Measurements from ENCODE around the gene LYZL1.
"Not testable (repeated sequence)": the region's sequence is repeated elsewhere in the genome, so short reads cannot be mapped to it uniquely, and the experiment has no call there.

The LYZL1 gene

DNA sequence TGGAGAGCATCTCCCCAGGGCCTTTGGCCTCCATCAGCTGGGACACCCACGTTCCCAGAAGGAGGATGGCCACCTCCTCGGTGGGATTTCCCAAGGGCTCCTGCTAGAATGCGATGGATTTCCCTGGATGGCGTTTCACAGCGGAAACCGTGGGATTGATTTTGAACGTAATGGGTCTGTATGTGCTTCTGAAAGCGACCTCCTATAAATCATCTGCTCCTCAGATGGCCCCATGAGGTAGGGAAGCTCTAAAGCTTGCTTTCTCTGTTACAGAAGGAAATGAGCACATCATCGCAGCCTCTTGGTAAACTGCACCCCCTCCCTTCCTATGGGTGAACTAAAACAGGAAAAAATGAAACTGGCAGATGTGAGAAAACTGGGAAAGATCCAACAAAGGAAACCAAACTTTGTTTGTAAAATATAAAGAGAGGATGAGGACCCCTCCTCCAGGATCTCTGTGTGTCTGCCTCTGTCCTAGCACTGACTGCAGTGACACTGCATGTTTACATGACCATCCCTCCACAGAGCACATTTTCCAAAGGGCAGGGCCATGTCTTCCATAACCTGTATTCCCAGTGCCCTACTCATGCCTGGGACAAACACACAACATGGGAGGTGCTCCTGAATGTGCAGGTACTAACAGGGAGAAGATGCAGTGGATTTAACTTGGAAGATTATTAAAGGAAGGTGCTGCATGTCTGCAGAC, 57.6 kb downstream of the LYZL1 start:
- Mint-ChIP-seq H3K9me3 (peaks cover 6% of the 10 kb centered on the region), H3K4me1 (ENCODE audit: low read depth) (peaks cover 1% of the 10 kb centered on the region), H3K4me3 (no peak overlapping the region), H3K27me3 (ENCODE audit: low read depth) (peaks cover 7% of the 10 kb centered on the region), H3K27ac (no peak overlapping the region), H3K36me3 (ENCODE audit: low read depth) (no peaks in the 10 kb centered on the region)

DNA sequence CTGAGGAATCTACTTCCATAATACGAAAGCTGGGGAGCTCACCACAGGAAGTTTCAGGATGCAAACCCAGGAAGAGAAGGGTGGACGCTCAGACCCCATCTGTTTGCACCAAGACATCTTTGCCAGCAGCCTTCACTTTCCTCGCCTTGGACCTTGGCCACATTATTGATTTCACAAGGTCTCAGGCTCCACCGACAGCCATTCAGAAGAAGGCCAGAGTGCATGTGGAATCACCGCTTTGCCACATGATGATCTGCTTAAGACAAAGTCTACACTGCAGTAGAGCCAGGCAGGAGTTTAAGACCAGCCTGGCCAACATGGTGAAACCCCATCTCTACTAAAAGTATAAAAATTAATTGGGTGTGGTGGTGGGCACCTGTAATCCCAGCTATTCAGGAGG, 60.0 kb downstream of the LYZL1 start:
- no peak overlapping the region for H3K27ac Mint-ChIP-seq
- H3K9me3 Mint-ChIP-seq = no peaks in the 10 kb centered on the region
- H3K4me3 Mint-ChIP-seq = no peak overlapping the region
- H3K27me3 Mint-ChIP-seq (ENCODE audit: low read depth) = peaks cover 7% of the 10 kb centered on the region
- no peaks in the 10 kb centered on the region for H3K36me3 Mint-ChIP-seq (ENCODE audit: low read depth)
- H3K4me1 Mint-ChIP-seq (ENCODE audit: low read depth) = peaks cover 1% of the 10 kb centered on the region

DNA sequence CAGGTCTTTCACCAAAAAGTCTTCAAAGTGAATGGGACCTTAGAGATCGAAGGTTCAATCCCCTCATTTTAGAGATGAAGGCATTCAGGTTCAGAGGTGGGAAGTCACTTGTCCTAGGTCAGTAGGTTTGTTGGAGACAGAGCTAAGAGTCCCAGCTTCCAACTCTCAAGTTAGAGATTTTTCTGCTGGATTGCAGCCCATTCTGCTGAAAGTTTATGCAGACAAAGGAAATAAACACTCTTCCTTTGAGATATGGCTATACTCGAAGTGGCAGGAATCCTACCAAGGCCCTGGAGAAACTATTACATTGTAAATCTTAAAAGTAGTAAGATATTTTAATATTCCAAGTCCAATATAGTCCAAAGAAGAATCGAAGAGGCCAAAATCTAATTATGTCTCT, 64.4 kb downstream of the LYZL1 start:
- Mint-ChIP-seq H3K27me3 (ENCODE audit: low read depth) (peaks cover 7% of the 10 kb centered on the region), H3K36me3 (ENCODE audit: low read depth) (no peaks in the 10 kb centered on the region), H3K4me1 (ENCODE audit: low read depth) (no peaks in the 10 kb centered on the region), H3K27ac (no peak overlapping the region), H3K9me3 (no peaks in the 10 kb centered on the region), H3K4me3 (no peak overlapping the region)

DNA sequence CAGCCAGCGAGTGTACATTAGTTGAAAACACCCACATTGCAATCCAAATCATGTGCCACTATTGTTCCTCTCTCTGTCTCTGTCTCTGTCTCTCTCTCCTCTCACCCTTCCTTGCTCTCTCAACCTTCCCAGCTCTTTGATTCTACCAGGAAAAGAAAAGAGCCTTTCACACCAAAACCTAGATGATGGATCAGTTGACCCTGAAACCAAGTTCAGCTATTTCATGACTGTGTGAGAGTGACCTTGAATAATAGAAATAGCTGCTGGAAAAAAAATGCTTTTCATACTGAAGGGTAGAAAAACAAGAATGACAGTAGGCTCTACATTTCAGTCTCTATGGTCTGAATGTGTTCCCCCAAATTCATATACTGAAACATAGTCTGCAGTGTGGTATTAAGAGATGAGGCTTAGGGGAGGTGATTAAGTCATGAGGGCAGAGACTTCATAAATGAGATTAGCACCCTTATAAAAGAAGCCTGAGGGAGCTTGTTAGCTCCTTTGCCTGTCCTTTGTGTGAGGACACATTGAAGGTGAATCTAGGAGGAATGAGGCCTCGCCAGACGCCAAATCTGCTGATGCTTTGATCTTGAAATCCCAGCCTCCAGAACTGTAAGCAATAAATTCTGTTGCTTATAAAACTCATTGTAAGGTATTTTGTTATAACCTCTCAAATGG, 65.2 kb downstream of the LYZL1 start:
- Mint-ChIP-seq H3K9me3 (no peaks in the 10 kb centered on the region), H3K27me3 (ENCODE audit: low read depth) (peaks cover 7% of the 10 kb centered on the region), H3K4me1 (ENCODE audit: low read depth) (no peaks in the 10 kb centered on the region), H3K27ac (no peak overlapping the region), H3K4me3 (no peak overlapping the region), H3K36me3 (ENCODE audit: low read depth) (no peaks in the 10 kb centered on the region)

DNA sequence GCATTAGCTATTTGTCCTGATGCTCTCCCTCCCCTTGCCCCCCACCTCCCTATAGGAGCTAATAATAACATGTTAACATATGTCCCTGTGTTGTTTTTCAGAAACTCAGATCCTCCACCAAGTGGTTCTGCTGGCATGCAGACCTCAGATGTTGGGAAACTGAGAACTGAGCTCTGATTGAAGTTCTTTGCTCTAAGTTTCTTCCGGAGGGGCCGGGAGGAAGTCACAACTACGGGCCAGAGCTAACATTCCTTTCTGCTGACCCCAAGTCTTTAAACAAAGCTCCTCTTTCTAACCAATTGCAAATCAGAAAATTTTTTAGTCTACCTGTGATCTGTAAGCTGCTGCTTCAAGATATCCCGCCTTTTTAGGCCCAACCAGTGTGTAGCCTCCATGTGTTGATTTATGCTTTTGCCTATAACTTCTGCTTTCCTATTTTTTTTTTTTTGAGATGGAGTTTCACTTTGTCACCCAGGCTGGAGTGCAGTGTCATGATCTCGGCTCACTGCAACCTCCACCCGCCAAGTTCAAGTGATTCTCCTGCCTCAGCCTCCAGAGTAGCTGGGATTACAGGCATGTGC, 66.6 kb downstream of the LYZL1 start:
- H3K4me3 Mint-ChIP-seq = no peak overlapping the region
- H3K4me1 Mint-ChIP-seq (ENCODE audit: low read depth) = no peaks in the 10 kb centered on the region
- no peak overlapping the region for H3K27ac Mint-ChIP-seq
- H3K9me3 Mint-ChIP-seq = no peaks in the 10 kb centered on the region
- peaks cover 7% of the 10 kb centered on the region for H3K27me3 Mint-ChIP-seq (ENCODE audit: low read depth)
- no peaks in the 10 kb centered on the region for H3K36me3 Mint-ChIP-seq (ENCODE audit: low read depth)

DNA sequence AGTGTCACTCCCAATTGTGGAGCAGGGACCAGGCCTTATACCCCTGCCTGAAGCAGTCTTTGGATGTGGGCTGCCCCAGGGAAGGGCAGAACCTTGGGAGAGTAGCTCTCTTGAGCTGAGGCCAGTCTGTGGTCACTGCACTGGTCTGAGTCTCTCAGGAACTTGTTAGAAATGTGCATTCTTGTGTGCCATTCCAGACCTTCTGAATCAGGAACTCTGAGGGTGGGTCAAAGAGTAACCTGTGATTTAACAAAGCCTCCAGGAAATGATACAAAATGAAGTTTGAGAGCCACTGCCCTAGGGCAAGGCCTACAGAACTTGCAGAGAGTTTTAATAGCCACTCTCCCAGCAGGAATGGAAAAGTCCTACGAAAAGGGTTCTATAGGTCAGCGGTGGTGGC, 68.1 kb downstream of the LYZL1 start:
- H3K27ac Mint-ChIP-seq = no peak overlapping the region
- H3K27me3 Mint-ChIP-seq (ENCODE audit: low read depth) = no peaks in the 10 kb centered on the region
- no peak overlapping the region for H3K4me3 Mint-ChIP-seq
- H3K4me1 Mint-ChIP-seq (ENCODE audit: low read depth) = no peaks in the 10 kb centered on the region
- H3K9me3 Mint-ChIP-seq = no peaks in the 10 kb centered on the region
- no peaks in the 10 kb centered on the region for H3K36me3 Mint-ChIP-seq (ENCODE audit: low read depth)

DNA sequence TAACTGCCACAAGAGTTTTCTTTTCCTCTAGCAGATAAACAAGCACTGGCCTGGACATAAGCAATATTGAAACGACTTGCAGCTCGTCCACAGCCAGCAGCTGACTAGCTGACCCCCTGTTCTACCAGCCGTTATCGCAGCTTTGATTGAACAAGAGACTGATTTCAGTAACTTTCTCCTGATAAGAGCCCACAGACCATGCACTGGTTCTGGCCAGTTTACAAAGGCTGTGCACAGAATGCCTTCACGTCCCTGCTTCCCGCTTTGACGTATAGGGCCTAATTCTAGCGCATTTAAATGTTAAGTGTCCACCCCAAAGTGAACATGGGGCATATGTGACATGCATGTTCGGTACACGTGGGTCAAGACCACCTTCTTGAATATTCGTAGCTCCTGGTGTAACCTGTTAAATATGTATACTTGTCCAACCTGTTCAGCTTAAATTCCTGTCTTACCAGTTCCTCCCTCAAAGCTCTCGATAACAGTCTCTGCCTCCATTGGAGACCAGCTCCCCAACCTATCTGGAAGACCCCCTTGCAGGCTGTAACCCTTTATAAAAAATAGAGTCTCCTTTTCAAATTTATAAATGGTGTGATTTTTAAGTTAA, 69.2 kb downstream of the LYZL1 start:
- Mint-ChIP-seq H3K36me3 (ENCODE audit: low read depth) (no peaks in the 10 kb centered on the region), H3K4me3 (no peak overlapping the region), H3K9me3 (no peaks in the 10 kb centered on the region), H3K4me1 (ENCODE audit: low read depth) (no peaks in the 10 kb centered on the region), H3K27ac (no peak overlapping the region), H3K27me3 (ENCODE audit: low read depth) (no peaks in the 10 kb centered on the region)

DNA sequence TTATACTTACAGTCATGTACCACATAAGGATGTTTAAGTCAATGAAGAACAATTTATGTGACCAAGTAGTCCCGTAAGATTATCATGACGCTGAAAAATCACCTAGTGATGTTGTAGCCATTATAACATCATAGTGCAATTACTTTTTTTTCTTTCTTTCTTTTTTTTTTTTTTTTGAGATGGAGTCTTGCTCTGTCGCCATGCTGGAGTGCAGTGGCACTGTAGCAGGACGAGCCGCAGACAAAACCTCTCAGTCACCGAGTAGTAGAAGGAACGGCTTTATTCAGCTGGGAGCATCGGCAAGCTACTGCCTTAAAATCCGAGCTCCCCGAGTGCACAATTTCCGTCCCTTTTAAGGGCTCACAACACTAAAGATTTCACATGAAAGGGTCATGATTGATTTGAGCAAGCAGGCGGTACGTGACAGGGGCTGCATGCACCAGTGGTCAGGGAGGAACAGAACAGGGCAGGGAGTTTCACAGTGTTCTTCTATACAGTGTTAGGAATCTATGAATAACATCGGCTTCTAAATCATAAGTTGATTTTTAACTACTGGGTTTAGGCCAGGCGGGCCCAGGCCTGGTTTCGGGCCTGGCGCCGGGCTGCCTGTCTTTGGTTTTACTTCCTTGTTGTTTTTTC, 71.5 kb downstream of the LYZL1 start:
- not testable (repeated sequence) for H3K4me3 Mint-ChIP-seq; H3K27me3 Mint-ChIP-seq (ENCODE audit: low read depth); H3K36me3 Mint-ChIP-seq (ENCODE audit: low read depth); H3K4me1 Mint-ChIP-seq (ENCODE audit: low read depth); H3K27ac Mint-ChIP-seq; H3K9me3 Mint-ChIP-seq

Data from T-helper 1 cell treated with Interleukin-12 subunit alpha and Interleukin-12 subunit beta and Interleukin-4 antibody, amounts not matched to agents 30 μg/mL and 1 μg/mL, for 36 hours (primary cell).